Ovary (tissue), 3 donors: ENCODE measurements around the gene STK38.

Experiments used
- CTCF ChIP-seq, 3 donors: fragments of 450-650 bp in 2 of 3; fragments of 200-600 bp in 1 of 3; IDR thresholded peaks; one replicate each; pipeline versions ENCODE4 v1.5.1 to v1.8.0; 2016 to 2022; ENCODE audit warnings: antibody characterized with exemption in 3 of 3, mild to moderate bottlenecking in 1 of 3
- POLR2A ChIP-seq: fragments of 450-650 bp; IDR thresholded peaks from one replicate; pipeline ENCODE4 v1.6.1; 2017; ENCODE audit warnings: antibody characterized with exemption, mild to moderate bottlenecking, moderate library complexity
- donor health status: DM: no; HTN: no; CAD: no.

- no peak for TF ChIP-seq CTCF (IDR thresholded peaks at IDR 0.05)
- no peak for TF ChIP-seq POLR2A
Observed at GRCh38 chr6:36487698-36488097, 59.6 kb downstream of the STK38 start.
